Measurements from ENCODE around the gene ERCC2. TPM values are rescaled to one million over a fixed set of nuclear protein-coding genes. Genes with fewer than 3 reads are reported as not detected.

Gene ERCC2
- total and polyA plus RNA-seq, 2 of the 4 experiments (the other 2 are of a cell fraction), result 30.6 to 66.5 TPM

GRCh38 chr19:45391871-45392665, 21.7 kb upstream of the ERCC2 start:
- 90% methylated on average over 2 of the region's 21 CpGs; no CpG with 5 or more reads in 1 of the 2 experiments for WGBS, 2 experiments (ENCODE audit: extremely low coverage in 2 of 2, insufficient read length in 1 of 2)
- DNase-seq, result no peak
- intact Hi-C loops (cut with micrococcal nuclease), result no loop called here
- TF ChIP-seq USF2 (IDR thresholded peaks at IDR 0.05; ENCODE audit: low read depth, low read length) (no peak), RFX5 (IDR thresholded peaks at IDR 0.05; ENCODE audit: low read depth, low read length) (no peak), ELK1 (IDR thresholded peaks at IDR 0.05; ENCODE audit: borderline replicate concordance, low read depth, low read length) (no peak), CEBPB (IDR thresholded peaks at IDR 0.05; ENCODE audit: low read depth, low read length) (no peak)
- Histone ChIP-seq H4K8ac (ENCODE audit: low read depth in 2 of 2, low read length in 2 of 2) (no peak overlapping the region), H3K36me3 (ENCODE audit: control insufficient read depth, insufficient read depth, low read length) (no peaks in the 10 kb centered on the region; the same call in none of the 2 replicates), H2BK20ac (ENCODE audit: low read depth, low read length) (no peak overlapping the region), H3K56ac (ENCODE audit: extremely low read depth, insufficient read depth, low read length) (no peak overlapping the region), H4K91ac (ENCODE audit: insufficient read depth, low read depth, low read length) (no peak overlapping the region), H2BK120ac (ENCODE audit: low read depth, low read length) (no peak overlapping the region), H3K9me1 (ENCODE audit: insufficient read depth, low read length) (no peaks in the 10 kb centered on the region), H3K4me2 (ENCODE audit: low read depth, low read length) (no peak overlapping the region), H3K4ac (ENCODE audit: low read depth, low read length) (no peak overlapping the region), H3K9ac (ENCODE audit: low read depth, low read length) (no peak overlapping the region), H3K4me1 (ENCODE audit: control insufficient read depth, insufficient read depth, low read length) (no peaks in the 10 kb centered on the region), H2AK9ac (replicated peaks; ENCODE audit: low read depth, low read length, poor library complexity) (peak overlapping the region; percentile 75), H3K27ac (ENCODE audit: insufficient read depth, low read length) (no peak overlapping the region), H4K5ac (ENCODE audit: low read depth, low read length) (no peak overlapping the region), H3K23ac (ENCODE audit: low read depth, low read length) (no peak overlapping the region), H3K79me1 (ENCODE audit: low read depth in 1 of 2, low read length in 2 of 2) (no peaks in the 10 kb centered on the region), H3K14ac (replicated peaks; ENCODE audit: low read depth, low read length) (no peak overlapping the region), H2AK5ac (ENCODE audit: low read depth, low read length) (no peak overlapping the region), H3K9me3 (ENCODE audit: control insufficient read depth, insufficient read depth, low read length) (no peaks in the 10 kb centered on the region), H3K4me3 (ENCODE audit: insufficient read depth, low read depth, low read length) (no peak overlapping the region), H4K20me1 (ENCODE audit: insufficient read depth, low read length) (no peaks in the 10 kb centered on the region), H2BK5ac (ENCODE audit: low read depth, low read length, poor library complexity, severe bottlenecking) (no peak overlapping the region), H3K27me3 (ENCODE audit: control insufficient read depth, insufficient read depth, low read length) (no peaks in the 10 kb centered on the region), H2BK15ac (ENCODE audit: low read depth, low read length) (no peak overlapping the region), H3K18ac (ENCODE audit: low read depth, low read length) (no peak overlapping the region), H2AFZ (replicated peaks; ENCODE audit: low read length, poor library complexity) (no peak overlapping the region)
- in situ Hi-C loops (cut with MboI; ENCODE audit: low sequenced_read_pairs), result no loop called here
- ATAC-seq (ENCODE audit: low read depth), result no peak
- ChIA-PET POLR2A (ENCODE audit: unreplicated experiment) (no interaction called here), CTCF (interaction anchor here (1.3 kb wide), 1 partner anchor 15 kb away, joined by 3 read pairs; no protein-coding TSS in a partner anchor)
- dilution Hi-C loops (cut with HindIII; ENCODE audit: low sequenced_read_pairs, unreplicated experiment), result no loop called here
- no TSS peak for BruUV-seq (replicated peaks)

Measured in IMR-90 (cell line).